PFSK-1 (cell line): ENCODE data around the gene MSRB1.

ENCODE experiments used
- FOXP2 ChIP-seq: optimal IDR thresholded peaks from 2 replicates; pipeline ENCODE3; 2011; ENCODE audit warnings: borderline replicate concordance, control low read depth, inconsistent platforms; ENCODE audit not compliant: insufficient read depth; ENCODE audit errors: extremely low read length, extremely low read depth
- POLR2AphosphoS5 ChIP-seq: IDR thresholded peaks from 2 replicates; pipeline ENCODE4 v1.6.1; 2012; ENCODE audit warnings: low read depth, mild to moderate bottlenecking, control low read depth, low read length, moderate library complexity
- REST ChIP-seq, 2 experiments: IDR thresholded peaks; 2 replicates each; pipeline versions ENCODE4 v1.6.1 to v1.8.0; 2011 to 2012; ENCODE audit warnings: low read depth in 2 of 2, low read length in 2 of 2, control low read depth in 1 of 2, inconsistent platforms in 1 of 2, mild to moderate bottlenecking in 1 of 2, moderate library complexity in 1 of 2; ENCODE audit not compliant: insufficient read depth in 1 of 2
- SIN3A ChIP-seq: IDR thresholded peaks from 2 replicates; pipeline ENCODE4 v1.6.1; 2012; ENCODE audit warnings: mild to moderate bottlenecking, low read length, moderate library complexity, borderline replicate concordance; ENCODE audit not compliant: insufficient read depth
- TAF1 ChIP-seq: IDR thresholded peaks from 2 replicates; pipeline ENCODE4 v1.6.1; 2012; ENCODE audit warnings: low read length, control low read depth, borderline replicate concordance; ENCODE audit not compliant: insufficient read depth

The MSRB1 gene

GRCh38 chr16:1958715-1959268 is 15.8 kb upstream of the MSRB1 start:
- TF ChIP-seq TAF1, result no peak
- no peak for TF ChIP-seq FOXP2

- no peak for TF ChIP-seq TAF1
- TF ChIP-seq FOXP2, result no peak
- no peak for TF ChIP-seq POLR2AphosphoS5
- TF ChIP-seq REST (IDR thresholded peaks at IDR 0.05; ENCODE audit: insufficient read depth in 1 of 2, low read depth in 2 of 2, low read length in 2 of 2), result no peak
- no peak for TF ChIP-seq SIN3A
Observed at GRCh38 chr16:1953734-1954133, 10.7 kb upstream of the MSRB1 start.

DNA sequence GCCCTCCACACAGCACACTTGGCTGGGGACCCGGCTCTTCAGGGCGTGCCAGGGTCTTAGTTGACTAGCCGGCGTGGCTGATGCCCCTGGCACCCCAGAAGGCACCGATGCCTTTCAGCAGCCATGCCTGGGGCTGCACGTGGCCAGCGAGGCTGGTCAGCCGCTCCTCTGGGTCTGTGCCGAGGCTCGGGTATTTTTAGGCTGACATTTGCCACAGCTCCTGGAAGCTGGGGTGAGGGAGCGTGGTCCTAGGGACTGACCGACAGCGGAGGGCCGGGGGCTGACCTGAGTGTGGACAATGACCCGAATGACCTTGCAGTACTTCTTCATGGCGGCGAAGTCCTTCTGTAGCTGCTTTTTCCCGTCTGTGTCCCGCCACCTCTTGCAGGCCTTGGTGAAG is 7.6 kb upstream of the MSRB1 start:
- TF ChIP-seq FOXP2, result no peak
- TF ChIP-seq SIN3A, result no peak
- TF ChIP-seq POLR2AphosphoS5, result no peak
- TF ChIP-seq TAF1, result no peak
- no peak for TF ChIP-seq REST (IDR thresholded peaks at IDR 0.05; ENCODE audit: insufficient read depth in 1 of 2, low read depth in 2 of 2, low read length in 2 of 2)

DNA sequence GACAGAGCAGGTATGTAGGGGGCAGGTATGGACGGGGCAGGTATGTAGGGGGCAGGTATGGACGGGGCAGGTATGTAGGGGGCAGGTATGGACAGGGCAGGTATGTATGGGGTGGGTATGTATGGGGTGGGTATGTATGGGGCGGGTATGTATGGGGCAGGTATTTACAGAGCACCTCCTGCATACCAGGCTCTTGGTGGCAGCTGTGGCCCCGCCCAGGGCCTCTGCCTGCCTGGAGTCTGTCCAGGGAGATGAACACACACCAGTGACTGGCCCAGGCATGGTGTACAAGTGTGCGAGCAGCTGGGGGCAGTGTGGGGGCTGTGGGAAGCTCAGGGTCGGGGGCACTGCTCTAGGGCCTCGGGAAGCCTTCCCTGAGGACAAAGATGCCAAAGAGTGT is 7.0 kb upstream of the MSRB1 start:
- TF ChIP-seq SIN3A (no peak), FOXP2 (no peak), REST (IDR thresholded peaks at IDR 0.05; ENCODE audit: insufficient read depth in 1 of 2, low read depth in 2 of 2, low read length in 2 of 2) (no peak), POLR2AphosphoS5 (no peak), TAF1 (no peak)

GRCh38 chr16:1949507-1949906 is 6.5 kb upstream of the MSRB1 start:
- TF ChIP-seq SIN3A (no peak), REST (IDR thresholded peaks at IDR 0.05; ENCODE audit: insufficient read depth in 1 of 2, low read depth in 2 of 2, low read length in 2 of 2) (no peak), TAF1 (no peak)

GRCh38 chr16:1947369-1947670 is 4.3 kb upstream of the MSRB1 start:
- TF ChIP-seq SIN3A (no peak), POLR2AphosphoS5 (no peak), TAF1 (no peak), FOXP2 (no peak), REST (IDR thresholded peaks at IDR 0.05; ENCODE audit: insufficient read depth in 1 of 2, low read depth in 2 of 2, low read length in 2 of 2) (no peak)
